Stimulated activated CD4-positive, alpha-beta T cell treated with anti-CD3 and anti-CD28 coated beads, Interleukin-15, amount 100 ng/mL, for 48 hours (primary cell): Measurements from ENCODE around the gene ZNF175.
"Not testable (repeated sequence)": the region's sequence is repeated elsewhere in the genome, so short reads cannot be mapped to it uniquely, and the experiment has no call there.

Source experiments
- DNase-seq, 2 donors: peaks; one replicate each; pipeline ENCODE4 v3.0.0-alpha.2; 2020; ENCODE audit warnings: low read depth in 2 of 2

Gene ZNF175

GRCh38 chr19:51628153-51628939, 57.3 kb downstream of the ZNF175 start:
- DNase-seq: no peak

- not testable (repeated sequence) for DNase-seq
Measured at GRCh38 chr19:51630315-51630714, 59.2 kb downstream of the ZNF175 start, which contains the start of gene SIGLEC5. SIGLEC5 (minus strand) TSS chr19:51630401; CDS start chr19:51630335, 66 bp downstream.

- no peak for DNase-seq
Measured at GRCh38 chr19:51632126-51632525, 61.0 kb downstream of the ZNF175 start.

GRCh38 chr19:51637362-51637978, 66.4 kb downstream of the ZNF175 start:
- DNase-seq: no peak

GRCh38 chr19:51639916-51640315, 68.8 kb downstream of the ZNF175 start:
- no peak for DNase-seq

GRCh38 chr19:51640386-51640785, 69.3 kb downstream of the ZNF175 start:
- DNase-seq: no peak

- DNase-seq: no peak
Measured at GRCh38 chr19:51641648-51642047, 70.6 kb downstream of the ZNF175 start.
